ENCODE data around the gene B3GALT6.

The B3GALT6 gene

DNA sequence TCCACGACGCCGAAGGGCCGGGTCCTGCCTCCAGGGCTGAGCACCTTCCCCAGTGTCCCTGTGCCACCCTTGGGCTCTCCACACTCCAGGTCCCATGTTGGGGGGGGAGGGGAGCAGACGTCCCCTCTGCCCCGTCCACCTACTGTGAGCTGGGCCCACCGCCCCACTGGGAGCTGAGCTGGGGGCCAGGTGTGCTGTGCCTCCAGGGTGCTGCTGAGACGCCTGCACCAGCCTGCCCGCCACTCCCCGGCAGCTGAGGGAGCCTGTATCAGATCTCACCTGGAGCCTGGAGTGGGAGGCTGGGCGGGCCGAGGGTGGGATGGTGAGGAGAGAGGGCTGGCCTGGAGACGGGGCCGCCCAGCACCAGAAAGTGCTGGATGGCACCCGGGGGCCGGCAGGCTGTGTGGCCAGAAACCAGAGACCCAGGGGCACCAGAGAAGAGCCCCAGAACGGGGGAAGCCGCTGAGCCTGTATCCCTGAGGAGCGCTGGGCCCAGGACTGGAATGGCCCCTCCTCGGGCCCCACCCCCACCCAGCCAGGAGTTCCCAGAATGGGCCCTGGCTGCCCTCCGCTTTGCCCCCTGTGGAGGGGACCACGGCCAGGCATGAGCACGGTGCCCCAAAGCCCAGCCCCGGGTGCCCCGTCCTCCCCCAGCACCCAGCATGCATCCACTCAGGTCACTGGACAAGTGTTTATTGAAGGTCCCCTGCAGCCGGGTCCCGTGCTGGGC is 29.0 kb upstream of the B3GALT6 start:
- no peak for DNase-seq

DNA sequence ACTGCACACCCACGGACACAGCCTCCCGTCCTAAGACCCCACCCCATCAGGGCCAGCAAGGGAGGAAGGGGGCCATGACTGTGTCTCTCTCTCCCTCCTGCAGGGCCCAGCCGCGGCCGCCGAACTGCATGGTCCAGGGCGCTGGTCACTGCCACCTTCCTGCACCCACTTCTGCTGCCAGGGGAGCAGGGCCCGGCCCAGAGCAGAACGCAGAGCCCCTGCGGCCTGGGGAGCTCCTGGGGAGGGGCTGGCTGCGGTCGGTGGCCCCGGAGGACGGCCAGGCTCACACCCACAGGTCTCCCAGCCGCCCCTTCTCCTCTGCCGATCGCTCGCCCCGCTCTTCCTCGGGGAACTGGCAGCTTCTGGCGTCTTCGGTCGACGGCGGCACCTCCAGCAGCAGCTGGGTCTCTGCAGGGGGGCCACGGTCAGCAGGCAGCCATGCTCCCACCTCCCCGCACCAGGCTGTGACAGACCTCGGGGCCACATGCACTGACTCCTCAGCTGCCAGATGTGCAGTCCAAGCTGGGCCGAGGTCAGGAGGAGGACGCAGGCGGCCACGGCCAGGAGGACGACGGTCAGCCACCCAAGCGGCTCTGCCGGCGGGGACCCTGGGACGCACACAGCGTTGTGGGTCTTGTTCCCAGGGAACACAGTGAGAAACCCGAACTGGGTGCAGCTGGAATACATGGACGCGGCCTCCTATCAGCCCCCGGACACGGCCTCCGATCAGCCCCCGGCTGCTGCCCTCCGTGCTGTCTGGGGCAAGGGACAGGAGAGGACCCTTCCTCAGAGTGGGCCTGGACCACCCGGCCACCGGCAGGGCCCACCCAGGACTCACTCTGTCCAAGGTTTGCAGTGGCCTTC is 28.2 kb upstream of the B3GALT6 start:
- DNase-seq: no peak

DNA sequence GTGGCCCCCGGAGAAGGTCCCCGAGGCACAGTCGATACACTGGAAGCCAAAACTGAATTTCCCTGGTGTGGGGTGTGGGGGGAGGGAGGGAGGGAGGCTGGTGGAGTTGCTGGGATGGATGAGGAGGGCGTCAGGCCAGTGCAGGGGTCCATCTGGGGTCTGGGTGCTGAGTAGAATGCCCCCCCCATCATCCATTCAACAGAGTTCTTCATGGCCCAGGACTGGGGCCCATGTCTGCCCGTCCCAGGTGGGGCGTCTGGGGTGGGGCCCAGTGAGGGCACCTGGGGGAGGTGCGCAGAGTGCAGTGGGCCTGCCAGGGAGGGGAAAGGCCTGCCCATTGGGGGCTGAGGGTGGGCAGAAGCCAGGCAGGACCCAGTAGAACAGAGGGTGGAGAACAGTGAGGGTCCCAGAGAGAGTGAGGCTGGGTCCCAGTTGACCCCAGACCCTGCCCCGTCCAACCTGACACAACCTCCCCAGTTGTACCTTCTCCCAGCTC is 27.6 kb upstream of the B3GALT6 start:
- no peak for DNase-seq

DNA sequence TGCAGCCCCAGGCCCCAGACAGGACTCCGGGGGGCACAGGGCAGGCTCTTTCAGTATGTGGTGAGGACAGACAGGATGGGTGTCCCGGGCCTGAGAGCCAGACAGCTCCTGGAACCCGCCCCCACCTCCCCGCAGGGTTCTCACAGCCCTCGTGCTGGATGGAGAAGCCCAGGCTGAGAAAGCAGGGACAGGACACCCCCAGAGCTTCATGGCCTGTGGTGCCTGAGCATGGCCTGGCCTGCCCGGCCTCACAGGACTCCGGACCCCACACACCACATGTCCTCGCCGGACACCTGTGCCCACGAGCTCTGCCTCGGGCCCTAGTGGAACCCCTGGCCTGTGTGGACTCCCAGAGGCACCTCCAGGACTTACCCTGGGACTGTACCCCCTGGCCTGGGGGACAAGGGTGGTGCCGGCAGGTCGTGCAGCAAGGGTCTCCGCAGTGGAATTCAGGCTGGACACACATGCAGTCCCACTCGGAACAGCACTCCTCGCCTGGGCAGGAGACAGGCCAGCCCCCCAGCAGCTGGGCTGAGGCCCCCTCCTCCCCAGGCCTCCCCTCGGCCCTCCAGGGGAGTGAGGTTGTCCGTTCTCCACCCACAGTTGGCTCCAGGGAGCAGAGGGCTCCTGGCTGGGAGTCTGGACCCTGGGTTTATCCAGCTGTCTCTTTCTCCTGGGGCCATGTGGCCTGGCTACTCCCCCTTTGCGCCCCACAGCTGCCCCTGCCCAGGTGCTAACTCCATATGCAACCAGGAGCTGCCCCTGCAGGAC is 26.9 kb upstream of the B3GALT6 start:
- no peak for DNase-seq

DNA sequence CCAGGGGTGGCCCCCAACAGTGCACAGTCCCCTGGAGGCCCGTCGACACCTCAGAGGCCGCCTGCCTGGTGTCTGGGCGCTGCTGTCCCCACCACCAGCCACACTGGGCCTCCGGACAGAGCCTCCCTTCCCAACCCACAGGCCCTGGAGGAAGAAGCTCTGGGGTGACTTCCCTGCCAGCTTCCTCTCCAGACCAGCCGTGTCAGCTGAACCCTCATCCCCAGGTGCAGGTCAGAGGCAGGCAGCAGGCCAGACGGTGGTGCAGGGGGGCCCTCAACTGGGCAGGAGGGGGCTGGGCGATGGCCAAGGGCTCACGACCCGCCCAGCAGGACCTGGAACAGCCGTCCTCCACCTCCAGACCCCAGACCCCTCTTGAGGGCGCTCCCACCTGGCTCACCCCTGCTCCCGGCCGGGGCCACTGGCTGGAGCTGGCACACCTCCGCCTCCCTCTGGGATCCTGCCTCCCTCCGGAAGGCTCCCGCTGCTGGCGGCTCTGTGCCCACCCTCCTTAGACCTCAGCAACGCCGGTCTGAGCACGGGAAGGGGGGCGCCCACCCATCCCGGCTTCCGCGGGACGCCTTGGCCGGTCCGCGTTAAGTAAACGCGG is 26.2 kb upstream of the B3GALT6 start:
- peak; percentile 32 for DNase-seq

DNA sequence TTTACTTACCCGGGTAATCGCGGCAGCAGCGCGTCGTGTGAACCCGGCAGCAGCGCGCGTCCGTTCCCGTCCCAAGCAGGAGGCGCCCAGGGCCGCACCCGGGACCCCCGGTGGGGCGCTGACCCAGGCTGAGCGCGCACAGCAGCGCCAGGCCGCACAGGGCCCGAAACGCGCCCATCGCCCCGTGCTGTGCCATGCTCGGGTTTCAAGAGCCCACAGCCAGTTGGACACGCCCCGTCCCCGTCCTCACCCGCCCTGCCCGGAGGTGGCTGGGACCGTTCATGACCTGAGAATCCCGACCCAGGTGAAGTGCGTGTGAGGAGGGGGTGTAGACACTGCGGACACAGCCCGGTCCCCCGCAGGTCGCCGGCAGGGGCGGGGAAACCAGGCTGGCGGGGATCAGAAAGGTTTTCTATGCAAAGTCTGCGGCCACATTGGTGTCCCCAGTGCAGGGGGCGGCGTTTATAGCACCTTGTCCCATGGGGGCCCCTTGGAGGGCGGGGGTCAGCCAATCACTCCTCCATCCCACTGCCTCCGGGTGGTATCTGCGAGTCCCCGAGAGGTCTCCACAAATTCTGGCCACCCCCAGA is 25.6 kb upstream of the B3GALT6 start, which contains the start of gene TNFRSF18:
Gene TNFRSF18, minus strand, starts transcription at position 217 of the 590 bp plus-strand sequence. Its CDS starts 21 bp downstream, at position 196.
- peak; percentile 77 for DNase-seq

DNA sequence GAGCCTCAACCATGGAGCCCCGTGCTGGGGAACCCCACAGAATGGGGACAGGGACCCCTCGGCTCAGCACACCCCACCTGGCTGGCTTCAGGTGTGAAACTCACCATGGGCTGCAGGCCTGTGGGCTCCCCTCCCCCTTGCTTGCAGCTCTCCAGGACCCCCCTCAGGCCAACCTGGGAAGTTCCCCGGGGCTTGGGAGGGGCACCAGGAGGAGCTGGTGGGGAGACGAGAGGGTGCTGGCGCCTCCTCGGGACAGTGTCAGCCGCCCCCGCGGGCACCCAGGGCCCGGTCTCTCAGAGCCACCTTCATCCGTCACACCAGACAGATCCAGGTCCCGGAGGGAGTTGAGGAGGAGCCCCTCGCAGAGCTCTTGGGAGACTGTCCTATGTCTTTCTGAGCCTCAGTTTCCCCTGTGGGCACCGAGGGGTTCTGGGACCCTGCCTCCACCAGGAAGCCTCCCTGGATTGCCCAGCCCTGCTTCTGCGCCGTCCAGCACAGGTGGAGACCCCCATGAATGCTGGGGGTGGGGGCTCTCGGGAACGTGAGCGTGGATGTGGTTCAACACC is 25.0 kb upstream of the B3GALT6 start:
- DNase-seq: peak; percentile 37

DNA sequence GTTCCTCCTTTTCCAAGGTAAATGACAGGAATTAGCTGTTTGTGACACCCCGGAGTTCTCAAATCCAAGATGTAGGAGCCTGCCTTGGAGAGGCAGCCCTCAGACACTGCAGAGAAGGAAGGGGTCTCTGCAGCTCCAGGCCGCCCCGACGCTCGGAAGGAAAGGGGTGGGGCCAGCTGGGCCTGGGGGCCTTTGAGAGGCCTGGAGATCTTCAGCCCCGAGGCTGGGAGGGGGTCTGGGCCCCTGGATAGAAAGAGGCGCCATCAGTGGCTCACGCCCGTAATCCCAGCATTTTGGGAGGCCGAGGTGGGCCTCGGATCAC is 24.5 kb upstream of the B3GALT6 start:
- peak; percentile 39 for DNase-seq

DNA sequence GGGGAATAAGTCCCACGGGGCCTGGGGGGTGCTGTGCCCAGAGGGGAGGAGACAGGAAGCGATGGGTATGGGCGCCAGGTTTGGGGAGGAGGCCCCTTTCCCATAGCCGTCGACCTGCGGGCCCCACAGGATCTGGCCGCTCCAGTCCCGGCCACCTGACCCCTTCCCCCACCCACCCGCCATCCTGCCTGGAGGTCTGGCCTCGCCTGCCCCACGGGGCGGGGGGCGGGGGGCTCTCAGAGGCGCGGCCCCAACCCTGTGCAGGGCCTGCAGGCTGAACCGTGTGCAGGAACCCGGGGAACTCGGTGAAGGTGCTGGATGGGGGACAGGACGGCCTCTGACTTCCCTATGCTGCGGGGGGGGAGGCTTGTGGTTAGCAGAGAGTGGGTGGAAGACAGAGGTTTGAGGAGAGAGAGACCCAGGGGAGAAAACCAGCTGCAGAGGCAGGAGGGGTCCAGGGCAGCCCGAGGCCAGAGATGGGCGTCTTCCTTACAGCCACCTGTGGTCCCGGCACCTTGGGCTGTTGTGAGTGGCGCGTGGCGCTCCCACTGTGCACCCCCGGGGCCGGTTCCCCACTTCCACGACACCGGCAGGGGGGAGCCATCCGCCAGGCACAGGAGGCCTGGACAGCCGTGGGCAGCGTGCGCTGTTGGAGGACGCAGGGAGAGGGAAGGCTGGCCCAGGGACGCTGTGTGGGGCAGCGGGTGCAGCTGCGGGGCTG is 23.2 kb upstream of the B3GALT6 start:
- DNase-seq: peak; percentile 42

DNA sequence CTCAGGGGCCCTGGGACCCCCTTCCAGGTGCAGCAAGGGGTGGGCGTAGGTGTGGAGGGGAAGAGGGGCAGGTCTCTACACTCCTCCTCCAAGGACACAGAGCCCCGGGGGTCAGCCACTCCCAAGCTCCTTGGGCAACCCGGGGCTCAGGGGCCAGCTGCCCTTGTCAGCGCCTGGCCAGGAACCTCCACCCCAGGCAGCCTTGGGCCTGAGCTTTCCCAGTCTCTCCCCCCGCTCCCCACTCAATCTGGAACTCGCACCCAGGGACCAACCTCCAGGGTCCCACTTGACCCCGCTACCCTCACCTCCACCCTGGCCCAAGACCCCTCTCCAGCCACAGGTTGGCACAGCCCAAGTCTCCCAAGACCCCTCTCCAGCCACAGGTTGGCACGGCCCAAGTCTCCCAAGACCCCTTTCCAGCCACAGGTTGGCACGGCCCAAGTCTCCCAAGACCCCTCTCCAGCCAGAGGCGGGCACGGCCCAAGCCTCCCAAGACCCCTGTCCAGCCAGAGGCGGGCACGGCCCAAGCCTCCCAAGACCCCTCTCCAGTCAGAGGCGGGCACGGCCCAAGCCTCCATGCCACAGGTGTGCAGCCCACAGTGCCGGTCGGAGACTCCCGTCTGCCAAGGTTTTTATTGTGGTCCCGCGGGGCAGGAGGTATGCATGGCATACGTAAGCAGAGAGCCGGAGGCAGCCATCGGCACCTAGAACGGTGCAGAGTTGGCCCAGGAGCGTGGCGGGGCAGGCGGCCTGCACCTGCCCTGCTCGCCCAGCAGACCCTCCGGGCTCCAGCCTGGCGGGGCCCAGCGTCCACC is 21.1 kb upstream of the B3GALT6 start:
- no peak for DNase-seq

DNA sequence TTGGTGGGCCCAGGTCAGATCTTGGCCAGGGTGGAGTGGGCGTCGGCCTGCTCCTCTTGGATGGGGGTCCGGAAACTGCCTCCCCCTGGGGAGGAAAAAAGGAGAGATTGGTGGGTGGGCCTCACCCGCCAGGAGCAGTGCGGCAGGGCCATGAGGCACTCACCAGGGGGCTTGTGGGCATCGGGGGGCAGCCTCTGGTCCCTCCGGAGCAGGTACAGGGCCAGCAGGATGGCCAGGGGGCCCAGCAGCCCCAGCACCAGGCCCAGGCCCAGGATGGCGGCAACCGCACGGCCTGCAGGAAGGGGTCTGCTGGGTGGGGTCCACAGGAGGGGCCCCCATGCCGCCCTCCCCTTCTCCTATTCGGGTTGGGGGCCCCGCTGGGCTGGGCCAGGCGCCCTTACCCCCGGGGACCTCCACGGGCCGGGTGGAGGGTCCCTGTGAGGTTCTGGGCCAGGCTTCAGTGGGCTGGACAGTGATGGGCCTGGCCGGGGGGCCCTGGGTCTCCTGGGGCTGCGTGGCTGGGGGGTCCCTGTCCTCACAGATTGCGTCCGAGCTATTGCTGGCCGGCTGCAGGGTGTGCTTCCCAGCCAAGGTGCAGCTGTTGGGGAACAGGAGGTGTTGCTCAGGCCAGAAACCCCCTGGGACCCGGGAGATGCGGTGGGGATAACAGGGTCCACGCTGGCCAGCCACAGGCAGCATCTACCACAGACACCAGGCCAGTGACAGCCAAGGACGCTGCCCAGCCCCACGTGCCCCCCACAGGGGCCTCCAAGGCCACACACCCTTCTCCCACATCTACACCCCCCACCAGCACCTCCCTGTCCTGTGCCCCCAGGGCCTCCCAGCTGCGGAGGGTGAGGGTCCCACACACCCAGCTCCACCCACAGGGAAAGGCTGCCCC is 20.2 kb upstream of the B3GALT6 start:
- DNase-seq: no peak

DNA sequence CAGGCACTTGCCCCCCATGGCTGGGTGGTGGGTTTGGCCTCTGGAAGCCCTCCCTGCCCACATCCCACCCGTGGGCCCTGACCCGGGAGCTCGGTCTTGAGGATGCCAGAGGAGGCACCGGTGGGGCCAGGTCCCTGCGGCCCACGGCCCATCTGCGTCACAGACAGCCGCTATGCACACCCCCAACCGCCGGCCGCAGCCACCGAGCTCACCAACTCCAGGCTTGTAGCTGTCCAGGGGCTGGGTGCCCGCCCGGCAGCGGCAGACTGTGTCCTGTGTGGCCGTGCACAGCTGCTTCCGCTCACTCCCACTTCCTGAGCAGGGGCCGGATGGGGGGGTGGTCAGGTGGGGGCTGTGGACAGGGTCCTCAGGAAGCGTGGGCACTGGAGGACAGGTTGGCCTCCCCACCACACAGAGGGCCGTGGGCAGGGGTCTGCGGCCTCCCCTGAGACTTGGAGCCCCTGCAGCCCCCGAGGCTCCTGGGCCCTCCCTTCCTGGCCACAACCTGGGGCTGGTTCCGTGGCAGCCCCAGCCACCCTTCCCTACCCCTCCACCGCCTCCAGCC is 19.2 kb upstream of the B3GALT6 start:
- DNase-seq: peak; percentile 66

DNA sequence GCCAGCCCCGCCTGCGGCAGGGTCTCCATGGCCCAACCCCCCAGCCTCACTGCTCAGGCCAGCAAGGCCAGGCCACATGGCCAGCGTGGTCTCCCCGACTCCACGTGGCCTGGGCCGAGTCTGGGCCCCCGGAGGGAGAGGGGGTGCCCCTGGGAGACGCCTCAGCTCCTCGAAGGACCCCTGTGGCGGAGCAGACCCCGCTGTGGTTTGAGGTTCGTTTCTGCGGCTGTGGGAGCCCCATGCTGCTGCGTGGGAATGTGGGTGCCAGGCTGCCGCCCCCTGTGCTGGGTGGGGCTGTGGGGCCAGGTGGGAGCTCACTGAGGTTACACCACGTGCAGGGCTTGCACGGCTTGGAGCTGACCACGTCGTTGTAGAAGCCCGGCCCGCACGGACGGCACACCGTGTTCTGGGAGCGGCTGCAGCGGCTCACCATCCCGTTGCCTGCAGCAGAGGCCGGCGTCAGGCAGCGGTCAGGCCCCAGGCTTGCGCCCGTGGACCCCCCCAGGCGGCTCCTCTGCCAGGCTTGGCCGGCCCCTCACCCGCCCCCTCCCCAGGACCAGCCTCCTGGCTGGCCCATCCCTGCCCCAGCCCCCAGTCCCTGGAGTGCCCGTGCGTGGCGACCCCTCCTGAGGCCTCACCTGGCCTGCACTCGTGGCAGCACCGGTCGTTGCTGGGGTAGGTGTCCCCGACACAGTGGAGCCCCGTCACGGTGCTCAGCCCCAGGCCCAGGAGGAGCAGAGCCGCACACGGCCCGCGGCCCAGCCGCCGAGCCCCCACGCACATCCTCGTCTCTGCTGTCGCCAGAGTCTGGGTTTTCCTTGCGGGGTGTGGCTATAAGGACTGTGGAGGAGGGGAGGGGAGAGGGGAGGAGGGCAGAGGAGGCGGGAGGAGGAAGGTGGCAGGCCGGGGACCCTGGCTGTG is 18.4 kb upstream of the B3GALT6 start, which contains the start of gene TNFRSF4:
Gene TNFRSF4, minus strand, starts transcription at position 809 of the 921 bp plus-strand sequence. Its CDS starts 26 bp downstream, at position 783.
- peak; percentile 55 for DNase-seq

DNA sequence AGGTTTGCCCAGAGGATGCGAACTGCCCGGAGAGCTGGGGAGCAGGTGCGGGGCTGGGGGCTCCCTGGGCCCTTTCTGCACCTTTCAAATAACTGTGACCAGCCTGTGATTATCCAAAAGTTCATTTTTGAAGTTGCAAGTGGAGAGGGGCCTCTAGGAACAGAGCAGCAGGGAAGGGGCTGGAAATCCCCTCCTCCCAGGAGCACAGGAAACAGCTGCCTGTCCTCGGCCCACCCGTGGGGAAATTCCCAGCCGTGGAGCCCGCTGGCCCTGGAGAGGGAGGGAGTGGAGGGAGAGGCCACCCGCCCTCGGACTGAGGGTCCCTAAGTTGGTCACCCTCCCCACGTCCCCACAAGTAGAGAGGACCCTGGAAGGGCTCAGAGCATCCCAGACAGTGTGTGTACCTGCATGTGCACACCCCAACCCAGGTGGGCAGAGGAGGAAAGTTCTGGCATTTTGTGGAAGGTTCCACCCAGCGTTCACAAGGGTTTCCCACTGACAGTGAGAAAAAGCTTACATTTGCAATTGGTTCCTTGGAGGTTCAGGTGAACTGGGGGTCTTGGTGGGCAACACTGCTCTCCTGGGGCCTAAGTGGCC is 16.9 kb upstream of the B3GALT6 start:
- DNase-seq: no peak

DNA sequence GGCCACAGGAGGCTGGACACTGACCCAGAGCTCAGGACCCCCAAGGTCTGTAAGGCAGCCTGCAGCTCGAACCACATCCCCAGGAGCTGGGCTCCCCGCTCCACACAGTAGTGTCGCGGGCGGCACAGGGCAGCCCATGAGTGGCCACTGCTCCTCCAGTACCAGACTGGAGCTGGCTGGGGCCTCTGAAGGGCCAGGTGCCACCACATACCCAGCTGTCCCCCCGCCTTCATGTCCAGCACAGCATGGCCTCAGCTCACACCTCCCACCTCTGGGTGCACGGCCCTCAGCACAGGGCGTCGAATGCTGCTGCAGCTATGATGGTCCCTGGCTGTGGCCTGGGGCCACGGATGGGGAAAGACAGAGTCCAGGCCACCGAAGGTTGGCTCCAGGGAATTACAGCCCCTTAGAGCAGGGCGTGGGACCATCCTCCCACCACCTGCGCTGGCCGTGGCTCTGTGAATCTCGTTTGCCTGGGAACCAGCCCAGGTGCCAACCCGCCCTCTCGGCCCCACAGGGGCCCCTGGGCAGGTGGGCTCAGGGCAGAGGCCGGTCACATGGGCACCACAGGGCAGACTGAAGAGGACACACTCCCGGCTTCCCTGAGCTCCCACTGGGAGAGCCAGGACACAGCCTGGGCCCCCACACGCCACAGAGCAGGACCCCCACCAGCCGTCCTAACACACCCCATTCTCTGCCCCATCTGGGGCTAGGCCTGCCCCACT is 16.0 kb upstream of the B3GALT6 start:
- no peak for DNase-seq

DNA sequence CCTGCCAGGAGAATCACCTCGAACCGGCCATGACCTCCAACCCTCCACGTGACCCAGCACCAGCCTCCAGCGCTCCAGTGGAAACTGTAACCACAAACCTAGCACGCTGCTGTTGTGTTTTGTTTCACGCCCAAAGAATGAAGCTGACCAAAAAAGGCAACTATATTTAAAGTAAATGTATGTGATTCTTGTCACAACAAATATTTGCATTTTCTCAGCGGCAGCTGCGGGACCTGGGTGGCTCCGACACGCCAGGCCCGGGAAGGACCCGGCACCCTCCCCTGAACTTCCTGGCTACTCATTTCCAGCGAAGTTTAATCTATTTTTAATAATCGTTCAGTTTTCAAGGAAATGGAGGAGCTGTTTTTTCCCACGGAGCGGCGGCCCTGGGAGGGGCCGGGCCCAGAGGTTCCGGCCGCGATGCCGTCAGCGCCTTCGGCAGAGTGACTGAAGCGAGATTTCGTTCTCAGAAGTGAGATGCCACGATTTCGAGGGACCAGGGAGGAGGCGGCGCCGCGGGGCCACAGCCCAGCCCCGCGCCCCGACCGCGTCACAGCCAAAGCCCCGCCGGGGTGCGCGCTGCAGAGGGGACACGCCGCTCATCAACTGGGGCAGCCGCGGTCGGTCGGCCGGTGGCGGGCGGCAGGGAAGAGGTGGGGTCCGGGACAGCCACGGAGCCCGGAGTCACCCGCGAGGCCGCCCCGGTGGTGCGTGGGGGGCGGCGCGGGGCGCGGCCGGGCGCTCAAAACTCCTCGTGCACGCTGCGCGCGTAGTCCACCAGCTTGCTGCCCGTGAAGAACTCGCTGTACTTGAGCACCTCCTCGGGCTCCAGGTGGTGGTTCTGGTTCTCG is 15.0 kb upstream of the B3GALT6 start:
- DNase-seq: no peak

Measured in DMS53 (cell line).